HG03571 (cell line): ENCODE measurements around the gene XPO6.
"Not testable (repeated sequence)": the region's sequence is repeated elsewhere in the genome, so short reads cannot be mapped to it uniquely, and the experiment has no call there.

ENCODE experiments used
- ATAC-seq: cut with Tn5 transposase; IDR thresholded peaks from one replicate; pipeline ENCODE4 v1.9.1; 2021; ENCODE audit not compliant: unreplicated experiment

Gene XPO6

DNA sequence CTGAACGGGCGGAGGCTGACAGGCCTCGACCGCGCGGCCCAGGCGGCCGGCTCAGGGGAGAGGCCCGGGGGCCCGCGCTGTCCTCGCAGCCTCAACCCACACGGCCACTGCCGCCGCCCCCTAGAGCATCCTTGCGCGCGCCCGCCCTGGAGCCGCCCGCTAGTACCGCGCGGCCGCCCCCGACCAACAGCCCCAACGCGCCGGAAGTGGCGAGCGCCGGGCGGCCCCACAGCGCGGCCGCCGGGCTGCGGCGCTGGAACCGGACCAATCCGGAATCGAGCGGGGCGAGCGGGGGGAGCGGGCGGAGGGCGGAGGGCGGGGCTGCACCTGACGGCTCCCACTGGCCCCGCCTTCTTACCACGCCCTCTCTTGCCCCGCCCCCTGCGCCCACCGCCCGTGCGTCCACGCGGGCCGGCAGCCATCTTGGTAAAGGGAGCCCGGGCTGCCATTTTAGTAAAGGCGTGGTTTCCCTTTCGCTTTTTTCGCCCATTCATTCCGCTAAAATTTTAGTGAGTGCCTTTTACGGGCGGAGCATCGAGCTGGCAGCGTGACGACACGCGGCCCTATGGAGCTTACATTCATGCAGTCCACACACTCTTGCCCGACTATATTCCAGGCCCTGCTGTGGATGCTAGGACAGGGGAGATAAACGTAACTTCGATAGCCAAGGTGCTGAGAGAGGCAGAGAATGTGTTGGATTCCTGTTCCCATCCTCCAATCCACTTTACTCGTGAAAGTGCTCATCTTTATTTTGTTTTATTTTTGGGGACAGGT, at the start of gene XPO6:
TSS of gene XPO6 (minus strand) at position 208 of the 774 bp plus-strand sequence. CDS start 597 bp downstream, outside the sequence.
- ATAC-seq: peak; percentile 81

- no peak for ATAC-seq
These were observed 48.4 kb upstream of the XPO6 start for GRCh38 chr16:28260193-28260592.

DNA sequence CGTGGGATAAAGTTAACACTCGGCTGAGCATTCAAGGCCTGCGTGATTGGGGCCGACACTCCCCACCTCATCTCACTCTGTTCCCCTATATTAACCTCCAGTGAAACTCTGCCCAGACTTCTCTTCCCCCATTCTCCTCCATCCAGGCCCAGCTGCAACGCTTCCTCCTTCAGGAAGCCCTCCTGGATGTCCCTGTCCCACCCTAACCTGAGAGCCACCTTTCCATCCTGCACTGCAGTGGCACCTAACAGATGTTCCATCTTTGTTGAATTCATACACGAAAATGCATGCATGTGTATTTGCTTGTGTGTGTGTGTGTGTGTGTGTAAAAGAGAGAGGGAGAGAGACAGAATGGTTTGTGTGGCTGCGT, 48.0 kb upstream of the XPO6 start:
- ATAC-seq: no peak

- ATAC-seq: no peak
These were observed 47.5 kb upstream of the XPO6 start for GRCh38 chr16:28259091-28259780.

- no peak for ATAC-seq
These were observed 46.8 kb upstream of the XPO6 start for GRCh38 chr16:28258567-28258966.

GRCh38 chr16:28257256-28257655, 45.5 kb upstream of the XPO6 start:
- ATAC-seq: no peak

- ATAC-seq: no peak
These were observed 44.1 kb upstream of the XPO6 start for GRCh38 chr16:28255838-28256237.

GRCh38 chr16:28254158-28254557, 42.4 kb upstream of the XPO6 start:
- ATAC-seq: no peak

DNA sequence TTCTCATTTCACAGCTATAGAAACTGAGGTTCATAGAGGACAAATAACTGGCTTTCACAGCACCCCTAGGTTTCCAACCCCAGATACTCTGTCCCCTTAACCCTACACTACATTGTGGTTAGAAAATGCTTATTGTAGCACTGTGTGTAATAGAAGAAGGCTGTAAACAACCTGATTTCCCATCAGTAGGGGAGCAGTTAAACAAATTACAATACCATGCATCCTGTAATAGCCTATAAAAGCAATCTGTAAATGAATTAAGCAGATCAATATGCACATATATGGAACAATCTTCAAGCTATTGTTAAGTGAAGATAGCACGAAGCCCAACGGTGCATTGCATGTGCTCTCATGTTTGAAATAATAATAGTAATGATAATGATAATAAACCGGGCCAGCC, 39.2 kb upstream of the XPO6 start:
- no peak for ATAC-seq

DNA sequence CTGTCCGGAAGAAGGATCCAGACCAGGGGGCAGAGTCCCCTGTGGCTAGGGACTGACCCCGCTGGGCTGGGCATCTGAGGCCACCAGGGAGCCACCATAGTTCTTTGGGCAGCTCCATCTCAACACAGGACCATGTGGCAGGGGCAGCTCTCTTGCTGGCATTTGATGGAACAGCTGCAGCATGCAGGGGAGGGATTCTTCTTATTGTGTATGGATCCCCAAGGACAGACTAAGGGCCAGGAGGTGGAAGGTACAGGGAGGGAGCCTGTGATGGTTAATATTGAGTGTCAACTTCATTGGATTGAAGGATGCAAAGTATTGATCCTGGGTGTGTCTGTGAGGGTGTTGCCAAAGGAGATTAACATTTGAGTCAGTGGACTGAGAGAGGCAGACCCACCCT, 37.7 kb upstream of the XPO6 start:
- ATAC-seq: not testable (repeated sequence)

DNA sequence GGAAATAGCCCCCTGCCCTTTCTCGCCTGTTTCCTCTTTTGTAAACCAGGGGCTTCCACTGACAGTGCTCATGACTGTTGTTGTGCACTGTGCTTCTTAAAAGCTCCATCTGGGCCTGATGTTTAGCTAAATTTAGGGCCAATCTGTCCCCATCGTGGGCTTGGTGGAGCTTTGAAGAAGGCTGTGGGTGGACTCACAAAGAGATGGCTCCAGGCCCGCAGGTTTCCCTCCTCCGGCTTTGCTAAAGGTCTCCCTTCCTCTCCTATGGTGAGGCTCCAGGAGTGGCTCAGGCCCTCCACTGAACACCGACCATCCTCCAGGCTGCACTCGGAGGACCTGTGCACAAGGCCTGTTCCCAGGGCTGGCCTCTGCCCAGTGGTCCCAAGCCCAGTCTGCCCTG, 30.2 kb upstream of the XPO6 start:
- ATAC-seq: no peak

GRCh38 chr16:28237754-28238357, 26.1 kb upstream of the XPO6 start:
- no peak for ATAC-seq

DNA sequence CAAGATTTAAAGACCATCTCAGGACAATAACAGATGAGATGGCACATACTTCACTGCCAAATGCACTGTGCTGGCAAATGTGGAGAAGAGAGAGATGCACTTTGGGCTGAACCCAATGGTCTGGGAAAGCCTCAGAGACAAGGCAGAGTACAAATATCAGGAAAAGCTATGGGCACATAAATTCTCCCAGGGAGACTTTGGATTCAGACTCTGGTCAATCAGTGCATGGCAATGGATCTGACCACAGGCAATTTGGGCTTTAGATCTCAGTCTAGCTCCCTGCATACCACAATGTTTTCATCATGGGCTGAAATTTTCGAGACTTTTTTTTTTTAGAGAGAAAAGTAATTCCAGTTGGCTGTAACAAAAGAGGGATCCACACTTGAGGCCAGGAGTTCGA, 20.0 kb upstream of the XPO6 start:
- ATAC-seq: no peak

GRCh38 chr16:28223909-28224308, 12.1 kb upstream of the XPO6 start:
- not testable (repeated sequence) for ATAC-seq

DNA sequence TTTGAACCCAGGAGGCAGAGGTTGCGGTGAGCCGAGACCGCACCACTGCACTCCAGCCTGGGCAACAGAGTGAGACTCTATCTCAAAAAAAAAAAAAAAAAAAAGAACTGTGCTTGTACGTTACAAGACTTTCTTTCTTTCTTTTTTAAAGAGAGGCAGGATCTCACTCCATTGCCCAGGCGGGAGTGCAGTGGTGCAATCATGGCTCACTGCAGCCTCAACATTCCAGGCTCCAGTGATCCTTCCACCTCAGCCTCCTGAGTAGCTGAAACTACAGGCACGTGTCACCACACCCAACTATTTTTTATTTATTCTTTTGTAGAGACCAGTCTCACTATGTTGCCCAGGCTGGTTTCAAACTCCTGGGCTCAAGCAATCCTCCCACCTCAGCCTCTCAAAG, 8.0 kb upstream of the XPO6 start:
- ATAC-seq: not testable (repeated sequence)

- no peak for ATAC-seq
These were observed 7.5 kb upstream of the XPO6 start for GRCh38 chr16:28219282-28219681.

GRCh38 chr16:28218109-28218508, 6.3 kb upstream of the XPO6 start:
- ATAC-seq: no peak

DNA sequence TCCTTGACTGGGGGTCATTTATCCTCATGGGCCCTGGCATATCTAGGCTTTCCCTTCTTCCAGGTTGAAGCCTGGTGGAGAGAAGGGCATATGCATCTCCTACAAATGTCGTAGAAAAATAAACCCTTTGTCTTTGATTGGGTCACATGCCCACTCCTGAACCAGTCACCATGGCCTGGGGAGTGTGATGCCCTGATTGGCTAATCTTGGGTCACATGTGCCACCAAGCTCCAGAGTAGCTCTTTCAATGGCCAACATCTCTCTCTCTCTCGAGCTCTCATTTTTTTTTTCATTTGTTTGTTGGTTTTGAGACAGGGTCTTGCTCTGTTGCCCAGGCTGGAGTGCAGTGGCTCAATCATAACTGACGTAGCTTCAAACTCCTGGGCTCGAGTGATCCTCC, 5.6 kb upstream of the XPO6 start:
- ATAC-seq: no peak

DNA sequence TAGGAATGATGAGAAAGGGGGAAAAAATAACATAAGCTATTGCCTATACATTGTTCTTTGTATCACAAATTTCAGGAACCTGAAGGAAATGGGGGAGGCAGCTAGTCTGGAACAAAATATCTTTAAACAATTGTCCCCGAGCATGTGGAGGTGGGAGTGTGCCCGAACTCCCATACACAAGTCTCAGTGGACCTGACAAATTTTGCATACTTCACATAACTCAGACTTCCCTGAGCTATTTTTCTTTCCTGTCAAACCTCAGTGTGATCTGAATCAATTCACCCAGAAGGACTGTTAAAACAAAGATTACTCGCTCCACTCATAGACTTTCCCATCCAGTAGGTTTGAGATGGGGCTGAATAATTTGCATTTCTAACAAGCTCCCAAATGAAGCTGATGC, 1.6 kb upstream of the XPO6 start:
- no peak for ATAC-seq

DNA sequence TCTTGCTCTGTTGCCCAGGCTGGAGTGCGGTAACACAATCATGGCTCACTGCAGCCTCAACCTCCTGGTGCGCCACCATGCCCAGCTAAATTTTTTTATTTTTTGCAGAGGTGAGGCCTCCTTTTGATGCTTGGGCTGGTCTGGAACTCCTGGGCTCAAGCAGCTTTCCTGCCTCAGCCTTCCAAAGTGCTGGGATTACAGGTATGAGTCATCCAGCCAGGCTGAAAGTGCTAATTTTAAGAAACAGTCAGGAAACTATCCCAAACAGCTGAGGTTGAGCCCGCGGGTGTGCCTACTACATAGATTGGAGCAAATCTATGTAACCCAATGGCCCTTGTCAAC, 738 bp upstream of the XPO6 start:
- no peak for ATAC-seq

GRCh38 chr16:28210979-28211588, 681 bp downstream of the XPO6 start:
- ATAC-seq: peak; percentile 30

GRCh38 chr16:28210264-28210663, 1.5 kb downstream of the XPO6 start:
- no peak for ATAC-seq
